ENCODE measurements around the gene DEF6. TPM values are rescaled to one million over a fixed set of nuclear protein-coding genes. Genes with fewer than 3 reads are reported as not detected.

The DEF6 gene
- total RNA-seq, 1 experiment from 2014 or later: 23.6 TPM

GRCh38 chr6:35343092-35343834 is 45.6 kb downstream of the DEF6 start:
- no peak for DNase-seq (ENCODE audit: low read depth)

DNA sequence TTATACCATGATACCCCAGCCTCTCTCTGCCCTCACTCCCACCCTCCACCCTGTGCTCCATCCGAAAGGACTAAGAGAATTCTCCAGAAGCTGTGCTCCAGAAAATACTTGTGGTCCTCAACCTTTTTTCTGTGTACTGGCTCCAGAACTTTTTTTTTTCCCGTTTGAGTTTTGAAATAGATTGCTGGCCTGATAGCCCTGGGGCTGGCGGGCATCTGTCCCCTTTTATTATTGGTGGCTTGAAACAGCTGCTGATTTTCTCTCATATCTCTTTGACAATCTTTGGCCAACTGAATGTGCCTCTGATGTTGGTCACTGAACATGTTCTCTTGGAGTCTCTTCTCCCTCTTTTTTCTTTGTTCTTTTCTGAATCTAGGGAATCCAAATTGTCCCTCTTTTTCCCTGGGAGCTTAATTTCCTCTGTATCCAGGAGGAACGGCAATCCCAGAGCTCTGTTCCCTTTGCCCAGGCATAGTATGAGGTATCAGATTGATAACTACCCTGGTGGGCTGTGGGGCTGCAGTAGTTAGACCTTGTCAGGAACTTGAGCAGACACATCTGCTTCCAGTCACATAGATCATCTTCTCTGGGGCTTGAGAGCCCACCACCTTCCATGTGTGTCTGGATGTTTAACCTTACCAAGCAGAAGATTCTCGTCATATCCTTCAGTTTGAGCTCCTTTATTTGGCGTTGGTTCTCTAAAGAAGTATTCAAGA is 46.4 kb downstream of the DEF6 start:
- no peak for DNase-seq (ENCODE audit: low read depth)

DNA sequence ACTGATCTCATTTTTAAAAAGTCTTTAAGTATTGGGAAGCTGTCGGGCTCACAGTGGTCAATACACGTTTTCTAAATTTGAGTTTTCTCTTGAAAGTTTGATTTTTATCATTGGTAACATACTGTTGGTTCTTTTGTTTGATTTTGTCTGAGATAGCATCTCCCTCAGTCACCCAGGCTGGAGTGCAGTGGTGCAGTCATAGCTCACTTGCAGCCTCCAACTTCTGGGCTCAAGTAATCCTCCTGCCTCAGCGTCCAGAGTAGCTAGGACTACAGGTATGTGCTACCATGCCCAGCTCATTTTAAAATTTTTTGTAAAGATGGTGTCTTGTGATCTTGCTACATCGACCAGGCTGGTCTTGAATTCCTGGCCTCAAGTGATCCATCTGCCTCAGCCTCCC is 53.8 kb downstream of the DEF6 start:
- DNase-seq (ENCODE audit: low read depth): no peak

- DNase-seq (ENCODE audit: low read depth): no peak
These were observed 55.1 kb downstream of the DEF6 start for GRCh38 chr6:35352735-35353134.

GRCh38 chr6:35354361-35355135 is 56.9 kb downstream of the DEF6 start:
- DNase-seq (ENCODE audit: low read depth): no peak

- no peak for DNase-seq (ENCODE audit: low read depth)
These were observed 58.8 kb downstream of the DEF6 start for GRCh38 chr6:35356391-35356790.

DNA sequence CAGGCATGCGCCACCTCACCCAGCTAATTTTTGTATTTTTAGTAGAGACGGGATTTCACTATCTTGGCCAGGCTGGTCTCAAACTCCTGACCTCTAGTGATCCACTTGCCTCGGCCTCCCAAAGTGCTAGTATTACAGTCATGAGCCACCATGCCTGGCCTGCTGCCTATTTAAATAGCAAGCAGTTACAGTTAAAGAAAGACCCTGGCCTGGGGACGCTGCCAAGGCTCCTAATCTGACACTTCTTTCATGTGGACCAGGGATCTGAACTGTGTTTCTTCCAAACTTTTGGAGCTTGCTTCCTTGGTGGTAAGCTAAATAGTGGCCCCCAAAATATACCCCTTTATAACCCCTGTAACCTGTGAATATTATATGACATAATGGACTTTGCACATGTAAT is 60.1 kb downstream of the DEF6 start:
- DNase-seq (ENCODE audit: low read depth): no peak

GRCh38 chr6:35358086-35358485 is 60.5 kb downstream of the DEF6 start:
- DNase-seq (ENCODE audit: low read depth): no peak

- DNase-seq (ENCODE audit: low read depth): no peak
These were observed 61.7 kb downstream of the DEF6 start for GRCh38 chr6:35359346-35359743.

GRCh38 chr6:35359744-35360348 is 62.2 kb downstream of the DEF6 start:
- DNase-seq (ENCODE audit: low read depth): peak; percentile 65

- no peak for DNase-seq (ENCODE audit: low read depth)
These were observed 62.9 kb downstream of the DEF6 start for GRCh38 chr6:35360349-35361138.

GRCh38 chr6:35362200-35362599 is 64.6 kb downstream of the DEF6 start:
- DNase-seq (ENCODE audit: low read depth): no peak

DNA sequence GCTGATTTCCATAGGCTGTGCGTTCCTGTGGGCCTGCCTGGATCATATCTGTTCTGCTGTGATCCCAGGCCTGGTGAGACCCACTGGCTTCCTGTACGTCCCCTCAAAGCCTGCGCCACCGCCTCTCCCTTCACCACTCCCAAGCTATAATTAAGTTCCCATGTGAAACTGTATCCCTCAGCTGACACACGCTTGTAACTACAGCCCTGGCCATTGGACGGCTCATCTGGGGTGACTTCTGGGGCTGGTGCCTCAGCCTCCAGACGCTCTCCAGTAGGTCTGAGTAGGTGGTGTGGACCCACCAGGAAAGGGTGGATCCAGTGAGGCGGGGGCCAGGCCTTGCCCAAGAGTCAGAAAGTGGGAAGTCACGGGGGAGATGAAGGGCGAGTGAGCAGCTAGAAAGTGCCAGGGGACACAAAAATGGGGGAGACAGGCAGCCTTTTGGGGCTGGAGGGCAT is 65.7 kb downstream of the DEF6 start:
- DNase-seq (ENCODE audit: low read depth): peak; percentile 59

GRCh38 chr6:35365594-35366203 is 68.1 kb downstream of the DEF6 start:
- DNase-seq (ENCODE audit: low read depth): peak; percentile 33

- DNase-seq (ENCODE audit: low read depth): no peak
These were observed 68.6 kb downstream of the DEF6 start for GRCh38 chr6:35366204-35366596.

DNA sequence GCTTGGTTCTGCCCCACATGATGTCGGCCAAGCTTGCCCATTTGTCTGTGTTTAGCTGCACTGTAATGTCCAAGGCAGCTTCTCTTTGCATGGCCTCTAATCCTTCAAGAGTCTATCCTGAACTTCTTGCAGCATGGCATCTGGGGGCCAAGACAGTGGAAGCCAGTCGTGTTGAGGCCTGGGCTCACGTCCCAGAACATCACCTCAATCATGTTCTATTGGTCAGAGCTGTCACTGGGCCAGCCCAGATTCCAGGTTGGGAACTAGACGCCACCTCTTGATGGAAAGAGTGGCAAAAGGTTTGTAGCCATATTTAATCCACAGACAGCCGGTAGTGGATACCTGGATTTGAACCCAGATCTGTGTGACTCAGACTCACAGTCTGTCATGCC is 70.0 kb downstream of the DEF6 start:
- no peak for DNase-seq (ENCODE audit: low read depth)

- DNase-seq (ENCODE audit: low read depth): peak; percentile 51
These were observed 70.6 kb downstream of the DEF6 start for GRCh38 chr6:35368038-35368887.

- DNase-seq (ENCODE audit: low read depth): peak; percentile 98
These were observed 72.6 kb downstream of the DEF6 start for GRCh38 chr6:35370124-35370741.

- no peak for DNase-seq (ENCODE audit: low read depth)
These were observed 73.3 kb downstream of the DEF6 start for GRCh38 chr6:35370785-35371493.
